Articular chondrocyte of knee joint (primary cell): Measurements from ENCODE around the gene ASCL5. TPM values are rescaled to one million over a fixed set of nuclear protein-coding genes. Genes with fewer than 3 reads are reported as not detected.

ENCODE experiments used
- total RNA-seq: library from RNA; depleted of rRNA; stranded (reverse); fragments of >200 nt; gene quantifications from 2 replicates; pipeline ENCODE4 v1.2.3, GENCODE V29; 2012

Gene ASCL5
- total RNA-seq: not detected in 2 replicates

GRCh38 chr1:201126832-201127754 lies at the start of gene ASCL5:
Gene ASCL5, minus strand, starts transcription at chr1:201127184. Its CDS starts 11,812 bp downstream, at chr1:201115372.

GRCh38 chr1:201154389-201155165 lies 27.6 kb upstream of the ASCL5 start, which contains the start of gene TMEM9:
Gene TMEM9, minus strand, starts transcription at chr1:201154474. Its CDS starts 551 bp downstream, at chr1:201153923.

GRCh38 chr1:201112173-201112731 lies 14.7 kb downstream of the ASCL5 start, which contains the start of gene CACNA1S:
Gene CACNA1S, minus strand, starts transcription at chr1:201112426. Its CDS starts 87 bp downstream, at chr1:201112339.

Other genes starting within 250 kb of the ASCL5 start
- gene INAVA, start 232.3 kb downstream of the ASCL5 start, total RNA-seq: under 0.01 TPM in 2 replicates
- 0.22 and 0.39 TPM in 2 replicates for gene KIF21B, start 103.5 kb downstream of the ASCL5 start, total RNA-seq
- gene CACNA1S, start 14.8 kb downstream of the ASCL5 start, total RNA-seq: not detected in 2 replicates
- gene TMEM9, start 27.3 kb upstream of the ASCL5 start, total RNA-seq: 64.3 and 67.6 TPM in 2 replicates
- not detected in 2 replicates for gene IGFN1, start 63.6 kb upstream of the ASCL5 start, total RNA-seq
- gene PKP1, start 156.3 kb upstream of the ASCL5 start, total RNA-seq: 0.54 and 0.65 TPM in 2 replicates